HG03575 (cell line): Measurements from ENCODE around the gene CDC27.
"Not testable (repeated sequence)": the region's sequence is repeated elsewhere in the genome, so short reads cannot be mapped to it uniquely, and the experiment has no call there.

Experiments
- ATAC-seq: cut with Tn5 transposase; IDR thresholded peaks from one replicate; pipeline ENCODE4 v1.9.1; 2021; ENCODE audit not compliant: unreplicated experiment, insufficient number of reproducible peaks, low FRiP score; ENCODE audit errors: extremely low read depth

Gene CDC27, protein sequence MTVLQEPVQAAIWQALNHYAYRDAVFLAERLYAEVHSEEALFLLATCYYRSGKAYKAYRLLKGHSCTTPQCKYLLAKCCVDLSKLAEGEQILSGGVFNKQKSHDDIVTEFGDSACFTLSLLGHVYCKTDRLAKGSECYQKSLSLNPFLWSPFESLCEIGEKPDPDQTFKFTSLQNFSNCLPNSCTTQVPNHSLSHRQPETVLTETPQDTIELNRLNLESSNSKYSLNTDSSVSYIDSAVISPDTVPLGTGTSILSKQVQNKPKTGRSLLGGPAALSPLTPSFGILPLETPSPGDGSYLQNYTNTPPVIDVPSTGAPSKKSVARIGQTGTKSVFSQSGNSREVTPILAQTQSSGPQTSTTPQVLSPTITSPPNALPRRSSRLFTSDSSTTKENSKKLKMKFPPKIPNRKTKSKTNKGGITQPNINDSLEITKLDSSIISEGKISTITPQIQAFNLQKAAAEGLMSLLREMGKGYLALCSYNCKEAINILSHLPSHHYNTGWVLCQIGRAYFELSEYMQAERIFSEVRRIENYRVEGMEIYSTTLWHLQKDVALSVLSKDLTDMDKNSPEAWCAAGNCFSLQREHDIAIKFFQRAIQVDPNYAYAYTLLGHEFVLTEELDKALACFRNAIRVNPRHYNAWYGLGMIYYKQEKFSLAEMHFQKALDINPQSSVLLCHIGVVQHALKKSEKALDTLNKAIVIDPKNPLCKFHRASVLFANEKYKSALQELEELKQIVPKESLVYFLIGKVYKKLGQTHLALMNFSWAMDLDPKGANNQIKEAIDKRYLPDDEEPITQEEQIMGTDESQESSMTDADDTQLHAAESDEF

DNA sequence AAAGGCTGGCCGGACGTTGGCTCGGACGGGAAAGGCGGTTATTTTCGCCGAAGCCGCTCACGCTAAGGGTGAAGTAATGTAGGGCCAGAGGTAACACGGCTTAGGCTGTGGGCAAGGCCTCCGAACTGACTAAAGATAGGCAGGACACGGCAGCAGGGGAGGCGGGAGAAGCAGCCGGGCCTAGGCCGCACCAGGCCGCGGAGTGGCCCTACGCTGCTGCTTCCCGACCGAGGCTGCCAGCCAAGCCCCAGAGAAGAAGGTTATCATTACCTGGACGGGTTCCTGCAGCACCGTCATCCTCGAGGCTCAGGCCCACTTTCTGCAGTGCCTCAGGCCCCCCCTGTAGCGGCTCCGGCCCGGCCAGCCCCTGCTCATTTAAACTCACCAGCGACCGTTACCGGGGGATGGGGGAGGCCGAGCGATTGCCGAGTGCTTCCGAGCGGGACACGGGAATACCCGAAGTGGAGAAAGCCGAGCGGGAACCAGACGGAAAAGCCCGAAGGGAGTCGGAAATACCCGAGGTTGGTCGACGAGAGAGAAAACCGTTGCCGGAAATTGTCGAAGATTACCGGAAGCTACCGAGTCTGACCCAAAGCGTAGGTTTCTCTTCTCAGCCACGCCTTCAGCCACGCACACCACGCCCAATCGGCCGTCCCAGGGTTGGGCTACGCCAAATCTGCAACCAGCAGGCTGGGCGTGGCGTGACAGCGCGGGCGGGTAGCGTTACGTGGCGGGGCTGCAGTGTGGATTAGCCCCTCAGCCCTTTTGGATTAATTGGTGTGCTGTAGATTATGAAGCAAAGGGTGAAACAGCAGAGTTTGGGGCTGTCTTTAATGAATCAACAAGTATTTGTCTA lies at the start of gene CDC27:
Gene CDC27, minus strand, starts transcription at position 420 of the 856 bp plus-strand sequence. Its CDS starts 123 bp downstream, at position 297.
- ATAC-seq, result peak; percentile 67

DNA sequence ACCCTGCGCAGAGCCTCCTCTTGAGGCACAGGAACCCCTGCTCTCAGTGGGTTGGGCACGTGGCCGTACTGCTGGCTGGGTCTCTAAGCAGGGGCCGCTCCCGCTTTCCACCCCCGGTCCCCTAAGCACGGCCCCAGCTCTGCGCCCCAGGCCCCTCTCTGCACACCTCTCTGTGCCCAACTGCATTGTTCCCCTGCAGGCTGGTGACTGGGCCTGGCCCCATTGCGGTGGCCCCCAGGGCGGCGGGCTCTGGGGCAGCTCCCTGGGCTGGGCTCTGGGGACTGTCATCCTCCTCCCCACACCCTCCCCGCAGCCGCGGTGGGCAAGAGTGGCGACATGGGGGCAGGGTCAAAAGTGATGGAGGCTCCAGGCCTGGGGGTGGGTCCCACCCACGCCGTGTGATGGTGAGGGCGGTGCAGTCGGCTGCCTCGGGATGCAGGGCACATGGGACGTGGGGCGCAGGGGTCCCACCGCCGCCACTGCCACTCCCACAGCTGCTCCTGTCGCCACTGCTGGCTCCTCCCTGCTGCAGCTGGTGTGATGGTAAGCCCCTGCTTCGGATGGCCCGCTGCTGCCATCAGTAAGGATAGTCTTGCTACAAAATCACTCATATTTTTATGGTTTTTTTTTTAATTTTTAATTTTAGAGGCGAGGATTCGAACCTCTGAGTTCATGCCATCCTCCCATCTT lies 49.4 kb upstream of the CDC27 start:
- ATAC-seq, result no peak

- no peak for ATAC-seq
Measured at GRCh38 chr17:47237841-47238240, 48.7 kb upstream of the CDC27 start.

- no peak for ATAC-seq
Measured at GRCh38 chr17:47235923-47236322, 46.8 kb upstream of the CDC27 start.

DNA sequence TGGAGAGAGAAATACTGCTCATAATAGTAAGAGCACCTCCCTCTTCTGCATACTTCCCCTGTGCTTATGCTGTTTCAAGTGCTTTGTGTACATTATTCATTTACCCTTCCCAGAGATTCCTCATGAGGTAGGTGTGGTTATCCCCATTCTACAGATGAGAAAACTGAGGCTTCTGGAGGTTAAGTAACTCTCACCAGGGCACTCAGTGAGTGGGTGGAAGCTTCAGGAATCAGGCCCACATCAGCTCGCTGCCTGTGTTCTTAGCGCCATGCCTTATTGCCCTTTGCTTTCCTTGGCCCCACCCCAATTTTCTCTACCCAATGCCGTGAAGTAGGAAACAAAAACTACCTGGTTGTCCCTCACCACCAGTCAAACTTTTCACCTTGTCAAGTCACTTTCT lies 46.4 kb upstream of the CDC27 start:
- no peak for ATAC-seq

GRCh38 chr17:47232465-47232864 lies 43.4 kb upstream of the CDC27 start:
- no peak for ATAC-seq

GRCh38 chr17:47231866-47232265 lies 42.8 kb upstream of the CDC27 start:
- ATAC-seq, result no peak

DNA sequence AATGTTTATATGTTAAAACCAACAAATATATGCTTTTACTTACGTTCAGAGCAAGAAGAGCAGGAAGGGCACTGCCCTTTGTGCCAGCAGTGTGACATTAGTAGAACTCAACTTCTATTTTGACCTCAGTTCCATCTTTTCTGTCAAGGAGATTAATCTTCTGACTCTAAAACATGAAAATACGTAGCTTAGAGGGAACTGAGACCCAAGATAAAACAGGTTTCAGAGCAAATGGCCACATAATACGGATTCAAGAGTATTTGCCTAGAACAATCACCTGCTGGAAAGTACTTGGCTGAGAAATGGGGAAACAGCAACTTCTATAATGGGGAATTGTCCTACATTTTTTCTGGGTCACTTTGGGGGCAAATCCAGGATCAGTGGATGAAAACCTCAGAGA lies 42.2 kb upstream of the CDC27 start:
- no peak for ATAC-seq

GRCh38 chr17:47230864-47231263 lies 41.8 kb upstream of the CDC27 start:
- no peak for ATAC-seq

DNA sequence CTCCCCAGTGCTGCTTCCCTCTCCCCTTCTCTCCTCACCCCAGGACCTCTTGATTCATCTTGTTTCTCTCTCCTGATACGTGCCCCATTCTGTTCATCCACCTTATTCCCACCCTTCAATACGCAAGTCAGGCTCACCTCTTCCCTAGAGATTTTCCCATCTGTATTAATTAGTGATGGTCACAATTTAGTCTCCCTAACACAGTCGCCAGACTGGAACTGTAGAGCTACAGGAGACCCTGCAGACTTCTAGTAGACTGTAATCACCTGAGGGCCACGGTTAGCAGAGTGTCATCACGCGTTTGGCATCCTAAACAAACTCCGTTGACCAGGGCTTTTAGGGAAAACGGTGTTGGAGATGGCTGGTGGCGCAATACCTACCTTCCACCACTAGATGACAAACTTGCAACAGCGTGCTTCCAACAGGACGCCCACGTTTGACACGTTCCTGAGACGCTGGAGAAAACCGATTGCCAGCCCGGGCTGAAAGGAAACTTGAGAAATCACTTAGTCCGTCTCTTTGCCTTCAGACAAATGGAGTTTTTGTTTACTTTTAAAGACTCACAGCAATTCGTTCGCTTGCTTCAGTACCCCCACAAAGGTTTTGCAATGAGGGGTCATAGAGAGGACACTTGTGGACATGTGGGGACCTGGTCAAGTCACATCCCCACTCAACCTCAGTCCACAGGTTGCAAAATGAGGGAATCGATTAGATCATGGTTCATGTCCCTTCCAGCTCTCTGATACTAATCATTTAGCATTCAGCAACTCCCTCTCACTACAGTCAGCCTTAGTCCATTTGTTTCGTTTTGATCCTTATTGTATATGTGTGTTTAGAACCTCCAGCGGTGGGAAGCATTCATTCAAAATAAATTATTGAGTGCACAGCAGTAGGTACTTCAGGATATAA lies 40.7 kb upstream of the CDC27 start:
- no peak for ATAC-seq

GRCh38 chr17:47227862-47228261 lies 38.8 kb upstream of the CDC27 start:
- no peak for ATAC-seq

- no peak for ATAC-seq
Measured at GRCh38 chr17:47225911-47226688, 37.0 kb upstream of the CDC27 start.

DNA sequence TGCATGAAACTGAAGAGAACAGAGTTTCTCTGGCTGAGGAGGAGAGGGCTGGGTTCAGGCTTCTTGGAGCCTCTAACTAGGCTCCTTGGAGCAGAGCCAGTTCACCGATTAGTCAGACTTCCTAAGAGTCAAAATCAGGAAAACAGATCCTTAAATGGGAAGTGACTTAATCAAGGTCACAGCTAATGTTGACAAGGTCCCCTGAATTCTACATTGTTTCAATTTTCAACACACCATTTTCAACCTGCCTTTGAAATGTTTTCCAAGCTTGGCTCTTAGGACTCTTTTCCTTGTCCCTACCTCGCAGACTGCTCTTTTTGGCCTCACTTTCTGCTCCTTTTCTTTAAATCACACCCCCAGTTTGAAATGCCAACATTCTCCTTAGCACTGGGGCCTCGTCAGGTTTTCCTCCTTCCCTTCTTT lies 36.4 kb upstream of the CDC27 start:
- no peak for ATAC-seq

DNA sequence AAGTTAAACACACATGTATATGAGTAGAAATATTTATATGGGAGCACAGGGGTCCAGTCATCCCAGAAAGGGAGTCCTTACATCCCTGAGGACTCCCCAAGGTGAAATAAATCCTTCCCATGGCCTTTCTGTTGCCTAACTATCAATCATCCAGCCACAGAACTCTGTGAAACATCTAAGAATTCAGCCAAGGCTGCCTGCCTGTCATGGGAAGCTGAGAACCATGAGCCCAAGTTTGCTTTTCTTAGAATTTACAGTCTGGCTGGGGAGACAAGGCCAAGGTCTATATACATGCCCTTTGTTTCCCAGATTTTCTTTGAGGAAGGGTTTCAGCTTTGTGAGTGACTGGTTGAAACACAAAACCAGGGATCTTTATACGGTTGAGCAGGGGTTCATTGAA lies 35.9 kb upstream of the CDC27 start:
- ATAC-seq, result no peak

GRCh38 chr17:47224077-47224476 lies 35.0 kb upstream of the CDC27 start:
- ATAC-seq, result not testable (repeated sequence)

DNA sequence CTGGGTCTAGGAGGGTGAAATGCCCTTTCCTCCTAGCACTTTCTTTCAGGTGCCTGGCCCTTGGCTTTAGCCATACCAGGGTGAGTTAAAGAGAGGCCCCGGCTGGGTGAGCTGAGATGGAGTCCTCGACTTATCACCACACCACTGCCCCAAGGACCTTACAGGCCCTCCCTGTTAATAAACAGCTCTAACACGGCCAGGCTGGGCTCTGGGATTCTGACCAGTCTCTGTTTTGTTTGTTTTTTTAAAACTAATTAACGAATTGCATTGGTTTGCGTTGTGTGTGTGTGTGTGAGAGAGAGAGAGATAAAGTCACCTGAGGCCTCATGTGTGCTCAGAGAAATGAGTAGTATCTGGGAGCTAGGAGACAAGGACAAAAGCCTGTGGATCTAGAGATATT lies 34.4 kb upstream of the CDC27 start:
- ATAC-seq, result no peak

DNA sequence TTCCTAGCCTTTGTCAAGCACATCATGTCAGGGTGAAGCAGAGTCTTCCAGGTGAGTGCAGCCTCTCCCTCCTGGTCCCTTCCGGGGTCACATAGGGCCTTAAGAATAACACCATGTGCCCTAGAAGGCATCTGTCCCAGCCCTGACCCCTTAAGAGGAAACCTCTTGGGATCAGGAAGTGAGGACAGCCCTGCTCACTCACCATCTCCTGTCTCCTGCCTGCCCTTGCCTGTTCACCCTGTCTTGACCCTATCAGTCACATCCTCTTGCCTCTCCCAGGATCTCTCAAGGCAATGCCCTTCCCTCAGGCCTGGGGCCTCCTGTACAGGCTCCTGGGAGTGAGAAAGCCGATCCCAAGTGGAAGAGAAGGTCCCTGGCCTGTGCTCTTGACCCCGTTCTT lies 33.9 kb upstream of the CDC27 start:
- ATAC-seq, result no peak
